HG02870 (cell line): Measurements from ENCODE around the gene TNFSF10.
"Not testable (repeated sequence)": the region's sequence is repeated elsewhere in the genome, so short reads cannot be mapped to it uniquely, and the experiment has no call there.

Source experiments
- ATAC-seq: cut with Tn5 transposase; IDR thresholded peaks from one replicate; pipeline ENCODE4 v1.9.1; 2021; ENCODE audit warnings: mild to moderate bottlenecking, moderate library complexity; ENCODE audit not compliant: unreplicated experiment

The TNFSF10 gene

DNA sequence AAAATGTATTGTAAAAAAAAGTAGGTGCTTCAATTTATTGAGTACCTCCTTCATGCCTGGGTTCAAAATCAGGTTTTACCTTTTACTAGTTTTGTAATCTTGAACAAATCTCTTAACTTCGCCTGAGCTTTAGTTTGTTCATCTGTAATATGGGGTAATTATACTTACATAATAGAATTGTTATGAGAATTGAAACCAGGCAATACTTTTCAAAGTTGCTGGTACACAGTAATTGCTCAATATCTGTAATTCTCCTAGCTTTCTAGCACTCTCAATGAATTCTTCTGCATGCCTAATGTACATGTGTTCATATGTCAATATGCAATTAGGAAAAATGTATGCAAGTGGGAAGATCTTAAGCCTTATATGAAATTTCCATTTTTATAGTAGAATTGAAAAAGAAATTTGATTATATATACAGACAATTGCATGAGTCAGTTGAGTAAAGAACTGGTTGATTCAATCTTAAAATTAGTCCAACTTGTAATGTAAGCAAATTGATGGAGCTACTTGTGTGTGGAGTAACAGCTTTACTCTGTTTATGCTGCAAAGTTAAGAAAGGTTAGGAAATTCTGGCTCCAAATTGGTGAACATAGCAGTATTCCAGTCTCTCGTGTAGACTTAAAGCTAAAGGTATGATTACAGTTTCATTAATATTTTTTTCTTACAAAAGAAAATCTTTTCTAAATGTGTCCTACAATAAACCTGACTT, 4.1 kb downstream of the TNFSF10 start:
- ATAC-seq, result no peak

DNA sequence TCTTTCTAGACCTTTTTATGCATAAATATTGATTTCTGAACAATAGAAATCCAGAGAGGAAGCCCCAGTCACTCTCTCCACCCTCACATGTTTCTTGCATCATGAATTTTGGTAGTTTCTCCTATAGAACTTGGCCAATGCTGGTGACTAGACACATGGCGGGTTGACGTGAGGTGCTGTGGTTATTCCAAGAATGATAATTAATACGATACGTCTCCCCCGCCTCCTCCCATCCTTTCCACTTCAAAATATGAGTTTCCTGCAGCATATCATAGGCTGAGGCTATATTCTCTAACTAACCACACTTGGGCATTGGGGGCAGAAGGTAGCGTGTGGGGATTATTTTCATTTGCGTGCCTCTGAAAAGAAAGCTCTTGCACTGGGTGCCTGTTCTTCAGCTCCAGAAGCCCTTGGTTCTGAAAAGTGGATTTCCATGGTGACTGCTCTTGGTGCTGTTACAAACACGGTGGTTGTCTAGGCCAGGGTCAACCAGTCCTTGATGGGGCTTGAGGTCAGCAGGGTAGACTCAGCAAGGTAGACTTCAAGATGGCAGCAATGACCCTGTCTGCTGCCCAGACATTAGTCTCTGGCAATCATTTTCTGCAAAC, 5.3 kb downstream of the TNFSF10 start:
- ATAC-seq, result no peak

DNA sequence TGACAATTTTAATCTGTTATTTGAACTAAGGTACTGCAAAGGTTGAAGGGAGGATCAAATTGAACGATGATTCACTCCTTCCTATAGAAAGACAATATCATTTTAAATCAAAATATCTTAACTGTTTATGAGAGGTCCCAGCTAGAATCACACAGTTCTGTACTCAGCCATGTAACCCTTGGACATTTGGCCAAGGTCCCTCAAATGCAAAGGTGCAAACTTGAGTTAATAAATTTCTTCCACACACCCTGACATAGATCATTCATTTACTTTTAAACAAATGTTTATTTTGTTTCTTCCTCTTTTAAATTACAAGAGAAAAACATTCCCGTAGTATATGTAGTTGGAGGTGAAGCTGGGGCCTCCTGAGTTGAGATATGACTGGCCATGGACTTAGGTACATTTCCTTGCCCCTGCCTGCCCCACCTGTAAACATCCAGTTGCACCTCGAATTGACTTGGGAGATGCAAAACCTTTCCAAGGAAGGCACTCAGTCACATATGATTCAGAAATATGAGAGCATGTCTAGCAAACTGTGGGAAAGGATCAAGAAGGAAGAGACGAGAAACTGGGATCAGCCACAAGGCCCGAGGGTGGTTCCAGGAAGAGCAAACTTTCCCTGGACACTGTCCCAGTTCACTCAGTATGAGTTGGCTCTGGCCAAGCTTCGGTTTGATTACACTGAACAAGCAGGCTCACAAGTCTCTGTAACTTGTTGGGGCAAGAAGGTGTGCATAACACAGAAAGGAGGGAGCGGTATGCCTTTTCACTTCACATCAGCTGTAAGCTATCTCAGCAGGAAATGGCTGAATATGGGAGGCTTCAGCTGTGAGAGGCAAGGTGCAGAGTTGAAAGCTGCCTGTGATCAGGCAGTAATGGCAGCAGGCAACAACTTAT, 6.7 kb downstream of the TNFSF10 start:
- ATAC-seq, result no peak

DNA sequence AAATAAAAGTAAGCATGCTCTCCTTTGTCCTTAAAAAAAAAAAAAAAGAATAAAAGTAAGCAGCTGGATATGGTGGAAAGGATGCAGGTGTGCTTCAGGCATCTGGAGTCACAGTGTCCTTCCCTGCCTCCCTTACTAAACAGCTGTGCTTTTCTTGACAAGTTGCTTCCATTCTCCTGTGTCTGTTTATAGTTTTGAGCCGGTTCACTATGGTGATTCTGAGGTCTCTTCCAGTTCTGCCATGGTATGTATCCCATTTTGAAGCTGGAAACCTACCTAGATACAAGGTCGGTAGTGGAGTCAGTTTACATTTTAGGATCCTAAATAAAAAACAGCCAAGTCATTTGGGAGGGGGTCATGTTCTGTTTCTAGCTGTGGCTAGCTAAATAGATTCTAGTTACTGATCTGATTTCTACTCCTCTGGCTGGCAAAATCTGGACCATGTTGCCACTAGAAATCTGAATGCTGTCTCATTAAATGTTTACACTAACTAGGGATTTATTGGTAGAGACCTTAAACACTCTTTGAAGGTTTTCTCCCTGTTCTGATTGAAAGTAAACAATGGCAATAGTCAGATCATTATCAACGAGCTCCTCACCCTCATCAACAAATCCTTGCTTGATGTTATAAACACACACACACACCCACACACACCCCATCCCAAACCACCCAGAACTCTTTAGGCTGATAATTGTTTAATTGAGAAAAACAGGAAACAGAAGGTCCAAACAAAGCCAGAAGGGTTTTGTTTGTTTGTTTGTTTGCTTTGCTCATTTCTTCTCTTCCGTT, 7.9 kb downstream of the TNFSF10 start:
- no peak for ATAC-seq

DNA sequence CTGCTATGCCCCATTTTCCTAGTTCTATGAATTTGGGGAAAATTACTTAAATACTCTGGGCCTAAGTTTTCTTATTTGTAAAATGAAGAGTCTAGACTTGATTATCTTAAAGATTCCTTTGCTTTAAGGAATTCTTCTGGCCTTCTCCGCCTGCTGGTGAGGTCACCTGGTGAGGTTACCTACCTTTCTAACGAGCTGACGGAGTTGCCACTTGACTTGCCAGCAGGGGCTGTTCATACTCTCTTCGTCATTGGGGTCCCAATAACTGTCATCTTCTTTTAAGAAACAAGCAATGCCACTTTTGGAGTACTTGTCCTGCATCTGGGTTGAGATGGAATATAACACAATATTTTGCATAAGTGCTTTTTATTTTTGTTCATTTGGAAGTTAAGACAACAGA, 8.6 kb downstream of the TNFSF10 start:
- ATAC-seq, result no peak

DNA sequence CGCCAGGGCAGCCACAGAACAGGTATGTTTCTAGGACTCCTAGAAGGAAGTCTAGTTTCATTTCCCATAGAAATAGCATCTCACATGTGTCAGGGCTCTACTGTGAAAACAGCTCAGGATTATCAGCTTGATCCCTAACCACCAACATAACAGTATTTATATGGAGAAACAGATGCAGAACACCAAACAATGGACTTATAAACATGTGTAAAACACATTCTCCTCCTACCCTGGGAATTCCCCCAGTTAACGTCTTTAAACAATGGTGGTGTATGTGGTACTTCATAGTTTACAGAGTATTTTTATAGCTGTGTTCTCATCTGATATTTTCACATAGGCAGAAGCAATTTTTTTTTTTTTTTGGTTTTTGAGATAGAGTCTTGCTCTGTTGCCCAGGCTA, 9.7 kb downstream of the TNFSF10 start:
- no peak for ATAC-seq

DNA sequence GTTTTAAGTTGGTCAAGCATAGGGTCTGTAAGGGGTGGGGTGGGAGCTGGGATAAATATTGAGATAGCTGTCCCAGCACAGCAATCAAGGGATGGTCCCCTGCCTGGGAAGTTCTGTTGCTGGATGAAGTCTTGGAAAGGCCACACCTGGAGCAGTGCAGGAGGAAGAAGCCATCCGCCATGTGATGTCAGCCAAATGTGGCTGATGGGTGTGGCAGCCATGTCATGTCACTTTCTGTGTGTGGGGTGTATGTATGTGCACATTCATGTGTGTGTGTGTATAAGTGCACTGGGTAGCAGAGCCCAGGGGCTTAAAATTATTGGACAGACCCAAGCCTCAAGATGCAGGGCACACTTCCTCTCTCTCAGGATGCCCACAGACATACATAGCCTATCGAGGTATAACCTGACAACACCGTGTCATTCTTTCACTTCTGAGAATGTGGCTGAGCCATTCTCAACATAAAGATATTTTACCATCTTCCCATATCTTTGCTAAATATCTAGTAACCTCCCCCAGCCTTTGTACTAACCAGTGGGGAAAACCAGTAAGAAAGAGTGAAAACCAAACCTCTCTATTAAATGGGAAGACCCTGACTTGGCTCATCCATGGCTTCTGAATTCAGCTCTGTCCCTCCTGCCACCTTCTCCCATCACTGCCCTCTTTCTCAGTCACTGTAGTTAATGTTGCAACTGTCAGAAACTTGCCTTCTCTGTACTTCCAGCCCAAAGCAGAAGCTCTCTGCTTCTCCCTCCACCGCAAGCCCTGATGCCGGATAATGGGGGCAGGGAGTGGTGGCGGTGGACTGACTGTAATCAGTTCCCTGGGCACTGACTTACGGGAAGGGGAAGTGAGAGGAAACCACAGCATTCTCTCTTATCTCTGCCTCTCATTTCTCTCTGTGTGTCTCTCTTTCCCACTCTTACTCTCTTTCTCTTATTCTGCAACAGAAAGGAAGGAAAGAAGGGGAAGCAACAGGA, 11.2 kb downstream of the TNFSF10 start:
- peak; percentile 70 for ATAC-seq

DNA sequence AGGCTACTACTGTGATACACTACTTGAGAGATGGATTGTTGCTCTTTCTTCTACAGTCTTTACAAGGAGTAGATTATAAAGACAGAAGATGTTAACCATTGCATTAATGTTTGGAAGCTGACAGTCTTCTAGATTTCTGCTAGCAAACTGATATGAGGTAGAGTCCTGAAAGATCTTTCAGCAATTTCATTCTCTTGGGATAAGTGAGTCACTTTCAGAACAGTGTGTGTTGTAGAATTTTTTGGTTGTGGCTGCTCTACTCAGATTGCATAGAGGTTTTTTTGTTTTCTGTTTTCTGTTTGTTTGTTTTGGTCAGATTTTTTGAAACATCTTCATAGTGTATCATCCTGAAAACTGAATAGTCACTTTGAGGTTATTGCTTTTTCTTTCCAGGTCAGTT, 17.1 kb downstream of the TNFSF10 start:
- ATAC-seq, result no peak

DNA sequence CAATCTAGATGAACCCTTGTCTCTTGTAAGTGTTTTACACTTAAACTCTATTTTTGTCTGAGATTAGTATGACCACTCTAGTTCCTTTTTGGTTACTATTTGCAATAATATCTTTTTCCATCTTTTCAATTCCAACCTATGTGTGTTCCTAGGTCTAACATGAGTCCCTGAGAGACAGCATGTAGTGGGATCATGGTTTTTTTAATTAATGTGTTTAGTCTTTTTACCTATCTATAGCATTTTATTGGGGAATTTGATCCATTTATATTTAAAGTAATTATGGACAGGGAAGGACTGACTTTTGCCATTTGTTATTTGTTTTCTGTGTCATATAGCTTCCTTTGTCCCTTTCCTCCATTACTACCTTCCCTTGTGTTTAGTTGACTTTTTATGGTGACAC, 21.7 kb downstream of the TNFSF10 start:
- ATAC-seq, result no peak

DNA sequence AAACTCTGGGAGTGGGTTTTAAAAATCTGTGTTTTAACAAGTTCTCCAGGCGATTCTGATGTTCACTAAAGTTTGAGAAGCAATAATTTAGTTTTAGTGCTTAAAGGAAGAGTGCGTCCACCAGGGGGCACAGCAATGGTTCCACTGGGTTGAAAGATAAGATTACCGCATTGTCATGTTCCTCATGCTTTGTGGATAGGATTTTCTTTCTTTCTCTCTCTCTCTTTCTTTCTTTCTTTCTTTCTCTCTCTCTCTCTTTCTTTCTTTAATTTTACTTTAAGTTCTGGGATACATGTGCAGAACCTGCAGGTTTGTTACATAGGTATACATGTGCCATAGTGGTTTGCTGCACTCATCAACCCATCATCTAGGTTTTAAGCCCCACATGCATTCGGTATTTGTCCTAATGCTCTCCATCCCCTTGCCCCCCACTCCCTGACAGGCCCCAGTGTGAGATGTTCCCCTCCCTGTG, 33.0 kb downstream of the TNFSF10 start:
- not testable (repeated sequence) for ATAC-seq

DNA sequence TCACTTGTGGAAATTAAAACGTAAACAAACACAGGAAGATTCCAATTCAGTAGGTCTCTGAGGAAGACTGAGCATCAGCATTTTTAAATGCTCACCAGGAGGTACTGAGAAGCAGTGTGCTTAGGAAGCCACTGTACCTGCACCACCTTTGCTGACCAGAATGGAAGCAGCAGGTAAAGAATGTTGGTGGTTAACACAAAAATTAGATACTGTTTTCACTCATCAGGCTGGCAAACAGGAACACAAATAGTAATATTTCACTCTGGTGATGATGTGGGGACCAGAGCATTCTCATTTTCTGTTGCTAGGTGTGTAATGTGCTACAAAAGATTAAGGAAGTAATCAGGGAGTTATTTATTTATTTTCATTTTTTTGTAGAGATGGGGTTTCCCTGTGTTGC, 45.1 kb downstream of the TNFSF10 start:
- ATAC-seq, result no peak

DNA sequence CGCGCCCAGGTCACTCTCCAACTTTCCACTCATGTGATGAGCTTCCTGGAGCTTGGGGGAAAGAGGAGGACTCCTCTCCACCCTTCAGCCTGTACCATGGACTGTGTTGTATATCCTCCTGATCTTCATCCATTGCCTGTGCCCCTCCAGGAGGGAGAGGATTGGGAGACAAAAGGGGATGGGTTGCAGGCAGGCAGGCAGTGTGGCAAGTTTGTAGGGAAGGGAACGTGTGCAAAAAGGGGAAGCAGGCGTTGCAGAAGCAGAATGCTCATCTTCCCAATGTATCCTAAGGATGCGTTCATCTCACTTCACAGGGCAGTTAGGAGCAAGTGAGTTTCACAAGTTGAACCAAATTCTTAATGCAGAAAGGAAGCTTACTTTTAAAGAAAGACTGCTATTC, 46.9 kb downstream of the TNFSF10 start:
- no peak for ATAC-seq

DNA sequence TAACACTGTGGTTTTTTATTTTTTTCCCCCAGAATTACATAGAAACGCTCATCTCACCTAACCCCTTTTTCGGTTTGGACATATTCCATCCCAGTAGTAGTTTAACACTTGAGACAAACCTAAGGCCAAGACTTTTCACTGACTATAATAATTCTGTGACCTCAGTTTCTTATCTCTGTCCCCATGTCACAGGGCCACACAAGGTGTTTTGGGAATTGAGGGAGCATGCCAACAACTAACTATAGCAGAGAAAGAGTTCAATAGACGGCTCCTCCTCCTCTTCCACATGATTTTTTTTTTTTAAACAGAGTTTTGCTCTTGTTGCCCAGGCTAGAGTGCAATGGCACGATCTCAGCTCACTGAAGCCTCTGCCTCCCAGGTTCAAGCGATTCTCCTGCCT, 47.5 kb downstream of the TNFSF10 start:
- no peak for ATAC-seq

DNA sequence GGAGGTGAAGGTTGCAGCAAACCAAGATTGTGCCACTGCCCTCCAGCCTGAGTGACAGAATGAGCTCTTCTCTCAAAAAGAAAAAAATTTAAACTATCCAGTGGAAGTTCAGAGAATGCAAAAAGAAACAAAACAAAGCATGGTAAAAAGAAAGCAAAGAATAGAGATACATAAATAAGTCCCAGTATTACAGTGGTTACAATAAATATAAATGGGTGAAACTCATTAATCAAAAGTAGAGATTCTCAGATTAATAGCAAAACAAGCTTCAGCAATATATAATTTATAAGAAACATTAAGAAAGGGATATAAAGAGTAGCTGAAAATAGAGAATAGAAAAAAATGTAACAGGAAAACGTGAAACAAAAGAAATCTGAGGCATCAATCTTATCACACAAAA, 51.3 kb downstream of the TNFSF10 start:
- no peak for ATAC-seq

DNA sequence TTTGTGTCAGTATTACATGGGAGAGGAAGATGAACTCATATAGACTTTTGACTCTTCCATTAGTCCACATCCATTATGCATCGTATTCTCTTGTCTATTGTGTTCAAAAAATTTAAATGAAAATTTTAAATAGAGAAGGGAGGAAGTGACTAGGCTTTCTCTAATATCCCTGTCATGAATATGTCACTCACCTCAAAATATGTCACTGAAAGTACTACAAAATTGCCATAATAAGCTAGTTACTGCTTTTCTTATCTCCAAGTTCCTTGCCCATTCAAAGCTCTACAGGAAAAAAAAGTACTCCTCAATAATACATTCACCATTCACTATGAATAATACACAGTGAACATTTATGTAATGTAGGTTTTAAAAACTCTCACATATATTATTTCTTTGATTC, 52.6 kb downstream of the TNFSF10 start:
- no peak for ATAC-seq

DNA sequence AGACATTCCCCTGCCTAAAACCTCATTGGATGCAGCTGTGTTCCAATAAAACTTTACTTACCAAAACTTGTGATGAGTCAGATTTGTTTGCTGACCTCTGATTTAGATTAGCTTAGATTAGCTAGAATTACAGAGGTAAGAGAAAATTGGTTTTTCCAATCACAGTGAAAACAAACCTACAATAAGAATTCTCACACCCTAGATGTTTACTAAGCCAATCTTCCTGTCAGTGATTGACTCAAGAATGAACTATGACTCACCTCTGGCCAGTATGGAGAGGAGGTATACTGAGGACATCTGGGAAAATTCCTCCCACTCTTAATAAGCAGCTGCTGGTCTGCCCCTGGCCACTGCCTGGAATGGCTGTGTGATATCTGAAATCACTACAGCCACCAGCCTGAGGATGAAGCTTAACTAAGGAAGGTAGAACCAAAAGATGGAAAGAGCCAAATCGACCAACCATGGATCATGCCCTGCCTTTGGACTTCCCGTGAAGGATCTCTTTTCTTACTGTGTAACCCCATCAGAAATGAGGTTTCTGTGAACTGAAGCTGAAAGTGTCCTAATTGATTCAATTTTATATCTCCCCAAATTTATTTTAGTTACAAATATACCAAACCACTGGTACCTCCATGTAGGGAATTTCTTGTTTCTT, 55.9 kb downstream of the TNFSF10 start:
- no peak for ATAC-seq

DNA sequence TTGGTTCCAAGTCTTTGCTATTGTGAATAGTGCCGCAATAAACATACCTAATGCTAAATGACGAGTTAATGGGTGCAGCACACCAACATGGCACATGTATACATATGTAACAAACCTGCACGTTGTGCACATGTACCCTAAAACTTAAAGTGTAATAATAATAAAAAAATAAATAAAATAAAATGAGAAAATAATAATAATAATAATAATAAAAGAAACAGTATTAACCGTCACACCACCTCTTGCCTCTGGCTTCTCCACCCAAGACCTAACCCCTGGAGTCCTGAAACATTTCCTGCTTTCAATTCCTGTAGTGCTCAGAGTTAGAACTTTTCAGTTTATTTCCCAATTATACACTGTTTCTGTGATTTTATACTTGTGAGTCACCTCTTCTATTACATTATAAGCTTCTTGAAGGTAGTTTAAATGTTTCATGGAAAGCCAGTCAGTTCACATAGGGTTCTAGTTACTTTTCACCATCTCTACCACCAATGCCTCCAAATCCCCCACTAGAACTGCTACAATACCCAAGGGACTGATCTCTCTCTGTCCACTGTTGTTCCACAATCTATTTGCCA, 56.6 kb downstream of the TNFSF10 start:
- no peak for ATAC-seq

DNA sequence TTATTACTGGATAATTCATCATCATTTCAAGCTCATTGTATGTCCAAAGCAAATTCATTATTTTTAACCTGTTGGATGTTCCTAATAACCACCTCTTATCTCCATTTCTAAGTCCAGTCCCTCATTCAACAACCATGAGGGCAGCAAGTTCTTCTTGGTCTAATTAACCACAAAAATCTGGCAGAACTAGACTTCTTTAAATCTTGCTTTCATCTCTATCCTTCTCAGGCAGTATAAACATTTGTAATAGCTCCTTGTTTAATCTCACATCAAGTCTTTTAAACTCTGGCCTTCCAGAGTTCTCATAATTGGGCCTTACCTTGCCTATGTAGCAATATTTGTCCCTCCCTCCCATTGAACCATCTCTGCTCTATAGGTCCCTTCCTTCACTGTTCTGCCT, 57.9 kb downstream of the TNFSF10 start:
- ATAC-seq, result no peak

DNA sequence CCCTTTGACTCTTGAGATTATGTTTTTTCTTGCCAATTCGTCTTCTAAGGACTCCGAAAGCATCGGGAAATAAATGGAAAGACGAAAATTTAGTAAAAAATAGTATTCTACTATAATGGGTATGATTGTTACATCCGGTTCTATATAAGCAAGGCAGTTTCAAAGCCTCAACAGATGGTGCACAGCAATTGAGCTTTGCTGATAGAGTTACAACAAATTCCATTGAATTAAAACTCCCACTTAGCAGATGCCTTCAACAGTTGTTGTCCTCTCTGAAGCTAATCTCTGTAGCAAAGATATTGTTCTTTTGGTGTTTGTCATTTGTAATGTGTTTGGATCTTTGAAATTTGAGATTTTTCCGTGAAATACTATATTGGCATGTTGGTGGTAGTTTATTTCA, 58.9 kb downstream of the TNFSF10 start:
- no peak for ATAC-seq
